IMR-90 (cell line): ENCODE data around the gene ARF5. TPM values are rescaled to one million over a fixed set of nuclear protein-coding genes. Genes with fewer than 3 reads are reported as not detected.

Experiments used
- ATAC-seq: fragments of 200-7000 bp; cut with Tn5 transposase; 2 replicates; pipeline ENCODE4 v1.9.1; 2020; ENCODE audit warnings: low read depth, mild to moderate bottlenecking, moderate library complexity
- BruUV-seq: library from RNA; stranded (reverse); fragments of 400-500 nt; replicated peaks from 2 replicates; lab custom pipeline; 2021; lab: Mats Ljungman, UMichigan
- CTCF ChIA-PET: fragments of 300-600 bp; formaldehyde crosslinking; extraction: SDS; loops from one replicate; lab custom pipeline; 2021; ENCODE audit warnings: antibody characterized with exemption; lab: Yijun Ruan, JAX
- POLR2A ChIA-PET: fragments of 300-600 bp; sonication (Branson Sonifier 250); formaldehyde crosslinking; loops from one replicate; lab custom pipeline; 2022; ENCODE audit warnings: antibody characterized with exemption; ENCODE audit not compliant: unreplicated experiment; lab: Charles Lee
- DNase-seq: peaks from one replicate; pipeline ENCODE4 v3.0.0; 2013
- H2AFZ ChIP-seq: replicated peaks from 2 replicates; pipeline ENCODE3; 2013; ENCODE audit warnings: low read length, mild to moderate bottlenecking; ENCODE audit not compliant: poor library complexity
- H2AK5ac ChIP-seq: 2 replicates; pipeline ENCODE4 v1.6.1; 2013; ENCODE audit warnings: low read depth, low read length, inconsistent platforms
- H2AK9ac ChIP-seq: replicated peaks from 2 replicates; pipeline ENCODE3; 2013; ENCODE audit warnings: mild to moderate bottlenecking, low read depth, low read length, moderate library complexity; ENCODE audit not compliant: poor library complexity
- H2BK120ac ChIP-seq: 2 replicates; pipeline ENCODE4 v1.6.1; 2013; ENCODE audit warnings: low read depth, low read length, inconsistent platforms
- H2BK15ac ChIP-seq: 3 replicates; pipeline ENCODE4 v1.6.1; 2013; ENCODE audit warnings: low read depth, low read length, inconsistent platforms
- H2BK20ac ChIP-seq: 2 replicates; pipeline ENCODE4 v1.6.1; 2013; ENCODE audit warnings: low read depth, mild to moderate bottlenecking, inconsistent platforms, low read length, moderate library complexity
- H2BK5ac ChIP-seq: 2 replicates; pipeline ENCODE4 v1.6.1; 2013; ENCODE audit warnings: mild to moderate bottlenecking, low read depth, low read length, inconsistent platforms; ENCODE audit not compliant: poor library complexity, severe bottlenecking
- H3K14ac ChIP-seq: replicated peaks from 2 replicates; pipeline ENCODE4 v1.6.1; 2013; ENCODE audit warnings: low read depth, low read length, inconsistent platforms
- H3K18ac ChIP-seq: 2 replicates; pipeline ENCODE4 v1.6.1; 2013; ENCODE audit warnings: low read depth, low read length, control low read depth
- H3K23ac ChIP-seq: 2 replicates; pipeline ENCODE4 v1.6.1; 2013; ENCODE audit warnings: low read depth, low read length, inconsistent platforms
- H3K27ac ChIP-seq: 2 replicates; pipeline ENCODE4 v1.5.1; 2013; ENCODE audit warnings: mild to moderate bottlenecking, control low read depth, low read length; ENCODE audit not compliant: insufficient read depth
- H3K27me3 ChIP-seq: 2 replicates; pipeline ENCODE4 v1.6.1; 2013; ENCODE audit warnings: low read length; ENCODE audit not compliant: control insufficient read depth, insufficient read depth
- H3K36me3 ChIP-seq: 2 replicates; pipeline ENCODE4 v1.6.1; 2013; ENCODE audit warnings: low read length, mixed read lengths; ENCODE audit not compliant: control insufficient read depth, insufficient read depth
- H3K4ac ChIP-seq: 2 replicates; pipeline ENCODE4 v1.6.1; 2013; ENCODE audit warnings: low read depth, low read length, inconsistent platforms
- H3K4me1 ChIP-seq: 2 replicates; pipeline ENCODE4 v1.6.1; 2013; ENCODE audit warnings: low read length, mixed read lengths; ENCODE audit not compliant: control insufficient read depth, insufficient read depth
- H3K4me2 ChIP-seq: 2 replicates; pipeline ENCODE4 v1.6.1; 2013; ENCODE audit warnings: low read depth, mild to moderate bottlenecking, control low read depth, low read length, moderate library complexity
- H3K4me3 ChIP-seq: 2 replicates; pipeline ENCODE4 v1.5.1; 2013; ENCODE audit warnings: low read depth, mild to moderate bottlenecking, control low read depth, low read length, moderate library complexity; ENCODE audit not compliant: insufficient read depth
- H3K56ac ChIP-seq: 2 replicates; pipeline ENCODE4 v1.6.1; 2013; ENCODE audit warnings: low read length, inconsistent platforms; ENCODE audit not compliant: insufficient read depth; ENCODE audit errors: extremely low read depth
- H3K79me1 ChIP-seq, 2 experiments: 2 replicates each; pipeline ENCODE4 v1.6.1; 2013; ENCODE audit warnings: low read length in 2 of 2, inconsistent platforms in 1 of 2, low read depth in 1 of 2
- H3K9ac ChIP-seq: 2 replicates; pipeline ENCODE4 v1.6.1; 2013; ENCODE audit warnings: low read depth, low read length, control low read depth
- H3K9me1 ChIP-seq: 2 replicates; pipeline ENCODE4 v1.6.1; 2013; ENCODE audit warnings: low read length, inconsistent platforms; ENCODE audit not compliant: insufficient read depth
- H3K9me3 ChIP-seq: 2 replicates; pipeline ENCODE4 v1.6.1; 2013; ENCODE audit warnings: low read length; ENCODE audit not compliant: control insufficient read depth, insufficient read depth
- H4K20me1 ChIP-seq: 2 replicates; pipeline ENCODE4 v1.6.1; 2013; ENCODE audit warnings: low read length, inconsistent platforms; ENCODE audit not compliant: insufficient read depth
- H4K5ac ChIP-seq: 2 replicates; pipeline ENCODE4 v1.6.1; 2013; ENCODE audit warnings: mild to moderate bottlenecking, low read depth, low read length, control low read depth
- H4K8ac ChIP-seq, 2 experiments: 2 replicates each; pipeline ENCODE4 v1.6.1; 2013; ENCODE audit warnings: low read depth in 2 of 2, low read length in 2 of 2, control low read depth in 1 of 2, inconsistent platforms in 1 of 2
- H4K91ac ChIP-seq: 2 replicates; pipeline ENCODE4 v1.6.1; 2013; ENCODE audit warnings: low read depth, low read length, inconsistent platforms; ENCODE audit not compliant: insufficient read depth
- BHLHE40 ChIP-seq: fragments of 150-350 bp; IDR thresholded peaks from 2 replicates; pipeline ENCODE4 v1.6.1; 2016; ENCODE audit warnings: mild to moderate bottlenecking, low read depth, low read length
- CEBPB ChIP-seq: IDR thresholded peaks from 2 replicates; pipeline ENCODE4 v1.6.1; 2012; ENCODE audit warnings: low read depth, low read length, improper control_type of control experiment
- CHD1 ChIP-seq: IDR thresholded peaks from 2 replicates; pipeline ENCODE4 v1.6.1; 2012; ENCODE audit warnings: low read depth, low read length, improper control_type of control experiment
- ELK1 ChIP-seq: fragments of 150-350 bp; IDR thresholded peaks from 2 replicates; pipeline ENCODE4 v1.6.1; 2016; ENCODE audit warnings: low read depth, mild to moderate bottlenecking, low read length, moderate library complexity, borderline replicate concordance
- FOS ChIP-seq: fragments of 150-350 bp; IDR thresholded peaks from 2 replicates; pipeline ENCODE4 v1.6.1; 2016; ENCODE audit warnings: low read depth, low read length
- MAFK ChIP-seq: IDR thresholded peaks from 2 replicates; pipeline ENCODE4 v1.6.1; 2012; ENCODE audit warnings: low read depth, low read length, improper control_type of control experiment
- MAZ ChIP-seq: IDR thresholded peaks from 2 replicates; pipeline ENCODE4 v1.6.1; 2012; ENCODE audit warnings: low read depth, mild to moderate bottlenecking, low read length, improper control_type of control experiment, moderate library complexity, borderline replicate concordance
- MXI1 ChIP-seq: IDR thresholded peaks from 2 replicates; pipeline ENCODE4 v1.6.1; 2012; ENCODE audit warnings: low read depth, mild to moderate bottlenecking, low read length, moderate library complexity, borderline replicate concordance
- NFE2L2 ChIP-seq: fragments of 150-350 bp; IDR thresholded peaks from 2 replicates; pipeline ENCODE4 v1.6.1; 2016; ENCODE audit warnings: low read depth, mild to moderate bottlenecking, low read length
- POLR2A ChIP-seq: IDR thresholded peaks from 2 replicates; pipeline ENCODE4 v1.6.1; 2012; ENCODE audit warnings: mild to moderate bottlenecking, low read depth, low read length
- RAD21 ChIP-seq: IDR thresholded peaks from 2 replicates; pipeline ENCODE4 v1.6.1; 2012; ENCODE audit warnings: low read length, improper control_type of control experiment
- RCOR1 ChIP-seq: IDR thresholded peaks from 2 replicates; pipeline ENCODE4 v1.6.1; 2012; ENCODE audit warnings: mild to moderate bottlenecking, low read length, improper control_type of control experiment; ENCODE audit not compliant: insufficient replicate concordance
- RFX5 ChIP-seq: IDR thresholded peaks from 2 replicates; pipeline ENCODE4 v1.8.0; 2012; ENCODE audit warnings: low read depth, mild to moderate bottlenecking, low read length, moderate library complexity
- SMC3 ChIP-seq: fragments of 150-350 bp; IDR thresholded peaks from 2 replicates; pipeline ENCODE4 v1.6.1; 2016; ENCODE audit warnings: low read depth, mild to moderate bottlenecking, antibody characterized with exemption, low read length, moderate library complexity
- USF2 ChIP-seq: fragments of 150-350 bp; IDR thresholded peaks from 2 replicates; pipeline ENCODE4 v1.6.1; 2017; ENCODE audit warnings: mild to moderate bottlenecking, antibody characterized with exemption, low read length, low read depth
- dilution Hi-C: fragments of 300-500 bp; cut with HindIII; formaldehyde crosslinking; loops from one replicate; pipeline ENCODE4 v1.14.3; 2018; ENCODE audit warnings: low sequenced_read_pairs; ENCODE audit not compliant: unreplicated experiment
- in situ Hi-C: fragments of 300-500 bp; cut with MboI; formaldehyde crosslinking; loops from 3 replicates; pipeline ENCODE4 v1.14.3; 2019; ENCODE audit warnings: low sequenced_read_pairs, inconsistent platforms, mixed read lengths
- intact Hi-C: fragments of 100-400 bp; cut with micrococcal nuclease; formaldehyde crosslinking; loops from 2 replicates; pipeline ENCODE4 v1.10.0; 2022
- polyA plus RNA-seq, 3 experiments: library from polyadenylated mRNA; depleted of rRNA; stranded (reverse); fragments of >200 nt; gene quantifications; 2 replicates each; pipeline ENCODE4 v1.2.3, GENCODE V29; 2012; ENCODE audit warnings: low replicate concordance in 1 of 3
- total RNA-seq: library from RNA; depleted of rRNA; stranded (reverse); fragments of >200 nt; gene quantifications from 2 replicates; pipeline ENCODE4 v1.2.3, GENCODE V29; 2012
- TF ChIP-seq, protein P1 (sequence below): conservative IDR thresholded peaks from 2 replicates; pipeline ENCODE4 v1.5.1; 2012; ENCODE audit warnings: mild to moderate bottlenecking, low read depth, low read length, improper control_type of control experiment

Gene ARF5
- total and polyA plus RNA-seq, 2 of the 4 experiments (the other 2 are of a cell fraction): 128 to 274 TPM

GRCh38 chr7:127580612-127581011, 7.6 kb upstream of the ARF5 start:
- intact Hi-C loops: loop anchor here (10.0 kb wide), 1 partner anchor 454 kb away; the partner anchor contains the start of gene LRRC4
- in situ Hi-C loops: no loop called here
- CTCF ChIA-PET: no interaction called here

More at GRCh38 chr7:127580612-127581011, 7.6 kb upstream of the ARF5 start:
- Histone ChIP-seq H3K4me3 (no peak overlapping the region), H4K5ac (no peak overlapping the region), H2AK5ac (no peak overlapping the region), H3K36me3 (peaks cover 21% of the 10 kb centered on the region), H4K8ac (no peak overlapping the region), H3K9ac (no peak overlapping the region), H3K79me1 (peaks cover 26 to 59% of the 10 kb centered on the region in 2 experiments), H3K4me2 (no peak overlapping the region), H3K4me1 (peaks cover 16% of the 10 kb centered on the region), H3K9me1 (peaks cover 10% of the 10 kb centered on the region), H4K20me1 (peaks cover 39% of the 10 kb centered on the region), H2BK5ac (no peak overlapping the region), H2BK15ac (no peak overlapping the region), H3K27me3 (no peaks in the 10 kb centered on the region), H2BK20ac (no peak overlapping the region), H3K27ac (no peak overlapping the region), H3K9me3 (no peaks in the 10 kb centered on the region), H2BK120ac (no peak overlapping the region), H2AFZ (no peak overlapping the region), H2AK9ac (no peak overlapping the region), H3K4ac (no peak overlapping the region), H4K91ac (no peak overlapping the region), H3K18ac (no peak overlapping the region), H3K14ac (no peak overlapping the region), H3K56ac (no peak overlapping the region), H3K23ac (no peak overlapping the region)
- TF ChIP-seq RCOR1: no peak
- TF ChIP-seq, protein P1, sequence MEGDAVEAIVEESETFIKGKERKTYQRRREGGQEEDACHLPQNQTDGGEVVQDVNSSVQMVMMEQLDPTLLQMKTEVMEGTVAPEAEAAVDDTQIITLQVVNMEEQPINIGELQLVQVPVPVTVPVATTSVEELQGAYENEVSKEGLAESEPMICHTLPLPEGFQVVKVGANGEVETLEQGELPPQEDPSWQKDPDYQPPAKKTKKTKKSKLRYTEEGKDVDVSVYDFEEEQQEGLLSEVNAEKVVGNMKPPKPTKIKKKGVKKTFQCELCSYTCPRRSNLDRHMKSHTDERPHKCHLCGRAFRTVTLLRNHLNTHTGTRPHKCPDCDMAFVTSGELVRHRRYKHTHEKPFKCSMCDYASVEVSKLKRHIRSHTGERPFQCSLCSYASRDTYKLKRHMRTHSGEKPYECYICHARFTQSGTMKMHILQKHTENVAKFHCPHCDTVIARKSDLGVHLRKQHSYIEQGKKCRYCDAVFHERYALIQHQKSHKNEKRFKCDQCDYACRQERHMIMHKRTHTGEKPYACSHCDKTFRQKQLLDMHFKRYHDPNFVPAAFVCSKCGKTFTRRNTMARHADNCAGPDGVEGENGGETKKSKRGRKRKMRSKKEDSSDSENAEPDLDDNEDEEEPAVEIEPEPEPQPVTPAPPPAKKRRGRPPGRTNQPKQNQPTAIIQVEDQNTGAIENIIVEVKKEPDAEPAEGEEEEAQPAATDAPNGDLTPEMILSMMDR: no peak
- TF ChIP-seq ELK1: no peak
- no peak for TF ChIP-seq MAZ
- TF ChIP-seq NFE2L2: no peak
- no peak for TF ChIP-seq SMC3
- TF ChIP-seq RAD21: no peak
- TF ChIP-seq USF2: no peak
- no peak for TF ChIP-seq CEBPB
- TF ChIP-seq MXI1: no peak
- TF ChIP-seq FOS: no peak
- TF ChIP-seq POLR2A: no peak
- TF ChIP-seq RFX5: no peak
- no peak for TF ChIP-seq CHD1
- TF ChIP-seq MAFK: no peak
- TF ChIP-seq BHLHE40: no peak
- ATAC-seq: no peak
- POLR2A ChIA-PET: no interaction called here
- BruUV-seq: no TSS peak
- no peak for DNase-seq
- dilution Hi-C loops: no loop called here
